Progenitor cell of endocrine pancreas (in vitro differentiated cells): ENCODE data around the gene CETN1. TPM values are rescaled to one million over a fixed set of nuclear protein-coding genes. Genes with fewer than 3 reads are reported as not detected.

Source experiments
- DNase-seq: peaks from one replicate; pipeline ENCODE4 v3.0.0; 2021; ENCODE audit warnings: low spot score; ENCODE audit not compliant: unreplicated experiment
- H3K27ac Mint-ChIP-seq: 2 replicates; pipeline ENCODE4 v1.8.0; 2021; ENCODE audit warnings: mild to moderate bottlenecking, moderate library complexity, mixed read lengths
- H3K27me3 Mint-ChIP-seq: 2 replicates; pipeline ENCODE4 v1.8.0; 2021; ENCODE audit warnings: mixed read lengths
- H3K36me3 Mint-ChIP-seq: 2 replicates; pipeline ENCODE4 v1.8.0; 2022; ENCODE audit warnings: mixed read lengths; ENCODE audit not compliant: insufficient read depth
- H3K4me1 Mint-ChIP-seq: 2 replicates; pipeline ENCODE4 v1.8.0; 2021; ENCODE audit warnings: low read depth, mixed read lengths
- H3K4me3 Mint-ChIP-seq: 2 replicates; pipeline ENCODE4 v1.8.0; 2021; ENCODE audit warnings: low read depth, mild to moderate bottlenecking, moderate library complexity, mixed read lengths
- H3K9me3 Mint-ChIP-seq: 2 replicates; pipeline ENCODE4 v1.8.0; 2021; ENCODE audit warnings: low read depth, mixed read lengths
- long read RNA-seq: library from polyadenylated mRNA; unstranded; transcript quantifications from one replicate; pipeline ENCODE4 v2.0.0, GENCODE V29; 2020
- total RNA-seq: library from RNA; stranded (reverse); gene quantifications from 2 replicates; pipeline ENCODE4 v1.2.1, GENCODE V29; 2021
- TF ChIP-seq, protein P1 (sequence below): fragments of 200-600 bp; sonication (generic); IDR thresholded peaks from one replicate; pipeline ENCODE4 v1.5.0; 2021; ENCODE audit warnings: antibody characterized with exemption, mild to moderate bottlenecking; ENCODE audit not compliant: unreplicated experiment

Gene CETN1
- total RNA-seq: not detected in 2 replicates
- long read RNA-seq: 0 reads

DNA sequence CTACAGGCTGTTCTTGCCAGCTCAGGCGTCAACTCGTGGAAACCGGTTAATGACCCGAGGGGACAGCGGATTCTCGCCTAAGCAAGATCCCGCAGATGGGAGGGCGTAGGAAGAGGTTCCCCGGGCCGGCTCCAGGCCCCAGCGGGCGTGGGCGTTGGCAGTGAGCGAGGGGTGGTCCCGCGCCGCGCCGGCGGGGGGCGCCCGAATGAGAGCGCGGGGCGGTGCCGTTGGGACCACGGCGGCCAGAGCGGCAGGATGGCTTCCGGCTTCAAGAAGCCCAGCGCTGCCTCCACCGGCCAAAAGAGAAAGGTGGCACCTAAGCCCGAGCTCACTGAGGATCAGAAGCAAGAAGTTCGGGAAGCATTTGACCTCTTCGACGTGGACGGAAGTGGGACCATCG, at the start of gene CETN1:
CETN1 (plus strand) TSS at position 227 of the 400 bp plus-strand sequence; CDS start at position 256, 29 bp downstream.
- TF ChIP-seq, protein P1, sequence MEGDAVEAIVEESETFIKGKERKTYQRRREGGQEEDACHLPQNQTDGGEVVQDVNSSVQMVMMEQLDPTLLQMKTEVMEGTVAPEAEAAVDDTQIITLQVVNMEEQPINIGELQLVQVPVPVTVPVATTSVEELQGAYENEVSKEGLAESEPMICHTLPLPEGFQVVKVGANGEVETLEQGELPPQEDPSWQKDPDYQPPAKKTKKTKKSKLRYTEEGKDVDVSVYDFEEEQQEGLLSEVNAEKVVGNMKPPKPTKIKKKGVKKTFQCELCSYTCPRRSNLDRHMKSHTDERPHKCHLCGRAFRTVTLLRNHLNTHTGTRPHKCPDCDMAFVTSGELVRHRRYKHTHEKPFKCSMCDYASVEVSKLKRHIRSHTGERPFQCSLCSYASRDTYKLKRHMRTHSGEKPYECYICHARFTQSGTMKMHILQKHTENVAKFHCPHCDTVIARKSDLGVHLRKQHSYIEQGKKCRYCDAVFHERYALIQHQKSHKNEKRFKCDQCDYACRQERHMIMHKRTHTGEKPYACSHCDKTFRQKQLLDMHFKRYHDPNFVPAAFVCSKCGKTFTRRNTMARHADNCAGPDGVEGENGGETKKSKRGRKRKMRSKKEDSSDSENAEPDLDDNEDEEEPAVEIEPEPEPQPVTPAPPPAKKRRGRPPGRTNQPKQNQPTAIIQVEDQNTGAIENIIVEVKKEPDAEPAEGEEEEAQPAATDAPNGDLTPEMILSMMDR: no peak
- Mint-ChIP-seq H3K9me3 (peaks cover 4% of the 10 kb centered on the region), H3K4me1 (no peaks in the 10 kb centered on the region), H3K36me3 (no peaks in the 10 kb centered on the region), H3K27ac (no peak within 1 kb of the TSS), H3K4me3 (no peak within 1 kb of the TSS), H3K27me3 (no peaks in the 10 kb centered on the region)
- no peak for DNase-seq

- Mint-ChIP-seq H3K27ac (no peak overlapping the region), H3K36me3 (no peaks in the 10 kb centered on the region), H3K27me3 (no peaks in the 10 kb centered on the region), H3K4me3 (no peak overlapping the region), H3K9me3 (no peaks in the 10 kb centered on the region), H3K4me1 (peaks cover 11% of the 10 kb centered on the region)
- no peak for DNase-seq
- TF ChIP-seq, protein P1: no peak
Measured at GRCh38 chr18:532018-532417, 48.2 kb upstream of the CETN1 start.

- no peak overlapping the region for H3K4me3 Mint-ChIP-seq
- no peak for DNase-seq
- no peaks in the 10 kb centered on the region for H3K27me3 Mint-ChIP-seq
- no peaks in the 10 kb centered on the region for H3K9me3 Mint-ChIP-seq
- no peak overlapping the region for H3K27ac Mint-ChIP-seq
- no peaks in the 10 kb centered on the region for H3K36me3 Mint-ChIP-seq
- peaks cover 4% of the 10 kb centered on the region for H3K4me1 Mint-ChIP-seq
- TF ChIP-seq, protein P1: no peak
Measured at GRCh38 chr18:532632-533031, 47.5 kb upstream of the CETN1 start.

DNA sequence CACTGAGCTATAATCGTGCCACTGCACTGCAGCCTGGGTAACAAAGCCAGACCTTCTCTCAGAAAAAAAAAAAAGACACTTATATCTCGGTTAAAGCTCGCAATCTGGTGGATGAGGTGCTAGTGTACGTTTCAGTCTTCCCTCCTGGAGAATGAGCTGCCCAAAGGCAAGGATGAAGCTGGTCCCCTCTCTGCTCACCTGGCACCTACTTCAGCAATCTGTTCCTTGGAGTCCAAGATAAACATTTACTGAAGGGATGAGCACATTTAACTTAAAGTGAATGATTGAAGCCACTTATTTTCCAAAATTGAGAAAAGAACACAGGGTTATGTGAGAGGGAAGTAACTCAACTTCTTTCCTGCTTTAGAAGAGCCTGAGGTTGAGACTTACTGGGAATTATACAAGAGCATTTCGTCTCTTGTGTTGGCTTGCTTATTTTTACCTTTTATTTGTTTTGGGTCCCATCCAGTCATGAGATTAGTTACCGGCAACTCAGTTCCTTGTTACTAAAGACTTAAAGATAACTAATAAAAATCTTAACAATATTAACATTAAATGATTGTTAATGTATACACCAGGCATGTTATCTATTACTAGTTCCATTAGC, 46.1 kb upstream of the CETN1 start:
- Mint-ChIP-seq H3K27me3 (no peaks in the 10 kb centered on the region), H3K27ac (no peak overlapping the region), H3K4me1 (no peaks in the 10 kb centered on the region), H3K4me3 (no peak overlapping the region), H3K36me3 (no peaks in the 10 kb centered on the region), H3K9me3 (no peaks in the 10 kb centered on the region)
- no peak for DNase-seq
- TF ChIP-seq, protein P1: no peak

DNA sequence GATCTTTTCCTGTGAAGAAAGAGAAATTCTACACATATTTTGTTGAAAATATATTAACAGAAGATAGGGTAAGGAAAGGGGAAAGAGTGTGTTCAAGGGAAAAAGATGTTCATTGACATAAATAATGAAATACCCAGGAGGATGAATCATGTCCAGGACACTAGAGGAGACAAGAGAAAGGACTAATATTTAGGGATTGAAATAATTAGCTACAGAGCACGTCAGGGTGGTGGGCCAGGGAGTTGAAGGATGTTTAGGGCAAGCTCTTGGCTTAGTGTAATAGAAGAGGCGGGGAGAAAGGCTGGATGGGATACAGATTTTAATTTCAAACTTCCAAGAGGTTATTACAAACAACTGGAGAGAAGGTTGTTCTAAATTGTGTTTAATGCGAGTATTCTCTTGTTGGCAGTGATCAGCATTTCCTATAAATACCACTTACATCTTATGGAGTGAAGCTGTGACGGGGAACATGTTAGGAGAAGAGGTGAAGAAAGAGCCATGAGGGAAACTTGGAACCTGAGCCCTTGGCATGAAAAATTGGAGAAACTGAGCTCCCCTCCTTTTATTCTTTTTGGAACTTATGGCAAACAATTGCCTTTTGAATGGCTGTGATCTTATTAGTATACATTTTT, 36.6 kb upstream of the CETN1 start:
- no peak for DNase-seq
- TF ChIP-seq, protein P1: no peak
- peaks cover 5% of the 10 kb centered on the region for H3K27me3 Mint-ChIP-seq
- no peaks in the 10 kb centered on the region for H3K4me1 Mint-ChIP-seq
- no peaks in the 10 kb centered on the region for H3K9me3 Mint-ChIP-seq
- no peak overlapping the region for H3K27ac Mint-ChIP-seq
- H3K4me3 Mint-ChIP-seq: no peak overlapping the region
- H3K36me3 Mint-ChIP-seq: no peaks in the 10 kb centered on the region
